HG03342 (cell line): ENCODE measurements around the gene GBF1.

ENCODE experiments used
- ATAC-seq: cut with Tn5 transposase; IDR thresholded peaks from one replicate; pipeline ENCODE4 v1.9.1; 2021; ENCODE audit warnings: mild to moderate bottlenecking, moderate library complexity; ENCODE audit not compliant: unreplicated experiment

Gene GBF1

GRCh38 chr10:102332772-102333171 is 87.4 kb downstream of the GBF1 start:
- ATAC-seq, result no peak

- no peak for ATAC-seq
Measured at GRCh38 chr10:102334101-102334500, 88.8 kb downstream of the GBF1 start.

- ATAC-seq, result no peak
Measured at GRCh38 chr10:102335184-102335583, 89.9 kb downstream of the GBF1 start.

- no peak for ATAC-seq
Measured at GRCh38 chr10:102341038-102341688, 95.8 kb downstream of the GBF1 start.

- no peak for ATAC-seq
Measured at GRCh38 chr10:102342458-102342857, 97.1 kb downstream of the GBF1 start.

GRCh38 chr10:102342958-102343357 is 97.6 kb downstream of the GBF1 start:
- no peak for ATAC-seq

- ATAC-seq, result no peak
Measured at GRCh38 chr10:102344067-102344466, 98.7 kb downstream of the GBF1 start.

GRCh38 chr10:102347236-102347828 is 102.0 kb downstream of the GBF1 start:
- no peak for ATAC-seq

- ATAC-seq, result no peak
Measured at GRCh38 chr10:102352066-102352715, 106.9 kb downstream of the GBF1 start.

GRCh38 chr10:102354451-102354850 is 109.1 kb downstream of the GBF1 start:
- ATAC-seq, result no peak

- ATAC-seq, result no peak
Measured at GRCh38 chr10:102358712-102359382, 113.5 kb downstream of the GBF1 start.

- ATAC-seq, result no peak
Measured at GRCh38 chr10:102367441-102367840, 122.1 kb downstream of the GBF1 start.

GRCh38 chr10:102368077-102368476 is 122.7 kb downstream of the GBF1 start:
- no peak for ATAC-seq

GRCh38 chr10:102371295-102371694 is 126.0 kb downstream of the GBF1 start:
- ATAC-seq, result no peak

- ATAC-seq, result no peak
Measured at GRCh38 chr10:102375250-102375649, 129.9 kb downstream of the GBF1 start.

GRCh38 chr10:102375867-102376266 is 130.5 kb downstream of the GBF1 start:
- no peak for ATAC-seq

GRCh38 chr10:102376901-102377300 is 131.6 kb downstream of the GBF1 start:
- no peak for ATAC-seq

- no peak for ATAC-seq
Measured at GRCh38 chr10:102379383-102379782, 134.1 kb downstream of the GBF1 start.

GRCh38 chr10:102381983-102382382 is 136.7 kb downstream of the GBF1 start:
- no peak for ATAC-seq

- ATAC-seq, result no peak
Measured at GRCh38 chr10:102382871-102383270, 137.5 kb downstream of the GBF1 start.

GRCh38 chr10:102384053-102384452 is 138.7 kb downstream of the GBF1 start:
- no peak for ATAC-seq
